Measurements from ENCODE around the gene LRRK2. TPM values are rescaled to one million over a fixed set of nuclear protein-coding genes. Genes with fewer than 3 reads are reported as not detected.

Gene LRRK2
- total RNA-seq, 1 donor from 2014 or later, result 0.35 TPM

DNA sequence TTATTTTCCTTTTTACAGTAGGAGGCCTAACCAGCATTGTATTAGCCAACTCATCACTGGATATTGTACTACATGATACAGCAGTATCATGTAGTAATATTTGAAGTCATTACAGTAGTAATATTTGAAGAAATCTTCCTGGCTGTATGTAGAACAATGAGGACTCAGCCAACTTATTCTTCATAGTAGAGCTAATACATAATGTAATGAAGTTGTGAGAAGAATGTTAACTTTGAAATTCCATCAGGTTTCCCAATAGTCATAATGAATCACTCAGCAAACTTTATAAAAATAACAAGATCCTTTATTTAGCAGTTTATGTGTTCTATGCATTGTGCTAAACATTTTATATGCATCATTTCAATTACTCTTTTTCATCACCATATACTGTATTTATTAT lies 61.8 kb downstream of the LRRK2 start:
- Mint-ChIP-seq H3K4me3 (ENCODE audit: unreplicated experiment) (no peak overlapping the region), H3K4me1 (ENCODE audit: low read depth) (no peaks in the 10 kb centered on the region), H3K27ac (ENCODE audit: unreplicated experiment) (no peak overlapping the region), H3K36me3 (ENCODE audit: low read depth) (no peaks in the 10 kb centered on the region), H3K9me3 (ENCODE audit: low read depth) (peaks cover 4% of the 10 kb centered on the region), H3K27me3 (ENCODE audit: low read depth) (peaks cover 7% of the 10 kb centered on the region)
- no peak for TF ChIP-seq CTCF (IDR thresholded peaks at IDR 0.05)
- DNase-seq (ENCODE audit: low spot score), result no peak

DNA sequence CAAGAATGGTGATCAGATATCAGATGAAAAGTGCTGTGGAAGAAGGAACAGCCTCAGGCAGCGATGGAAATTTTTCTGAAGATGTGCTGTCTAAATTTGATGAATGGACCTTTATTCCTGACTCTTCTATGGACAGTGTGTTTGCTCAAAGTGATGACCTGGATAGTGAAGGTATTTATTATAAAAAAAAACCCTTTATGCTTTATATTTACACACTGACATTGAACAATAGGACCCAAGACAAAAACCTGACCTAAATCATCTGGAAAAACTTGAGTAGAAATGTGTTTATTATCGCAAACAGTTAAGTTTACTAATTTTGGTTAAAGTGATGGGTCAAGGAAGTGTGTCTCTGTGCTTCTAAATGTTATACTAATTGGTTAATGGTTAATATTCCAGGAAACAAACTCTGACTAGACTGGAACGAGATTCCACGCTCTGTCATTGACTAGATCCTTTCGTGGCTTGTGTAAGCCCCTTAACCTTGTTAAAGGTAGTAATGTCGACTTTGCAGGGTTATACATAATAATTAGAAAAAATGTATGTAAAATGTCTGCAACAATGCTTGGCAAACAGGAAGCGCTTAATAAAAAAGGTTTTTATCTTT lies 62.7 kb downstream of the LRRK2 start:
- Mint-ChIP-seq H3K4me1 (ENCODE audit: low read depth) (no peaks in the 10 kb centered on the region), H3K4me3 (ENCODE audit: unreplicated experiment) (no peak overlapping the region), H3K27me3 (ENCODE audit: low read depth) (peaks cover 4% of the 10 kb centered on the region), H3K27ac (ENCODE audit: unreplicated experiment) (no peak overlapping the region), H3K36me3 (ENCODE audit: low read depth) (no peaks in the 10 kb centered on the region), H3K9me3 (ENCODE audit: low read depth) (peaks cover 4% of the 10 kb centered on the region)
- TF ChIP-seq CTCF (IDR thresholded peaks at IDR 0.05), result no peak
- DNase-seq (ENCODE audit: low spot score), result no peak

- Mint-ChIP-seq H3K36me3 (ENCODE audit: low read depth) (no peaks in the 10 kb centered on the region), H3K27me3 (ENCODE audit: low read depth) (no peaks in the 10 kb centered on the region), H3K4me1 (ENCODE audit: low read depth) (no peaks in the 10 kb centered on the region), H3K4me3 (ENCODE audit: unreplicated experiment) (no peak overlapping the region), H3K9me3 (ENCODE audit: low read depth) (peaks cover 4% of the 10 kb centered on the region), H3K27ac (ENCODE audit: unreplicated experiment) (no peak overlapping the region)
- no peak for TF ChIP-seq CTCF (IDR thresholded peaks at IDR 0.05)
- DNase-seq (ENCODE audit: low spot score), result no peak
Measured at GRCh38 chr12:40292788-40293429, 68.1 kb downstream of the LRRK2 start.

DNA sequence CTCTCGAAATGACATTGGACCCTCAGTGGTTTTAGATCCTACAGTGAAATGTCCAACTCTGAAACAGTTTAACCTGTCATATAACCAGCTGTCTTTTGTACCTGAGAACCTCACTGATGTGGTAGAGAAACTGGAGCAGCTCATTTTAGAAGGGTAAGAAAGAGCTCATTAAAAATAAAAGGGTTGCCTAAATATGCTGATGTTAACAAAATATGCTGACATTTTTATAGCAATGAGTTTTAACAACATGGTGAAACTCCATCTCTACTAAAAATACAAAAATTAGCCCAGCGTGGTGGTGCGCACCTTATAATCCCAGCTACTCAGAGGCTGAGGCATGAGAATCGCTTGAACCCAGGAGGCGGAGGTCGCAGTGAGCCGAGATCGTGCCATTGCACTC lies 73.5 kb downstream of the LRRK2 start:
- Mint-ChIP-seq H3K36me3 (ENCODE audit: low read depth) (no peaks in the 10 kb centered on the region), H3K27ac (ENCODE audit: unreplicated experiment) (no peak overlapping the region), H3K4me3 (ENCODE audit: unreplicated experiment) (no peak overlapping the region), H3K9me3 (ENCODE audit: low read depth) (no peaks in the 10 kb centered on the region), H3K27me3 (ENCODE audit: low read depth) (peaks cover 2% of the 10 kb centered on the region), H3K4me1 (ENCODE audit: low read depth) (no peaks in the 10 kb centered on the region)
- TF ChIP-seq CTCF (IDR thresholded peaks at IDR 0.05), result no peak
- DNase-seq (ENCODE audit: low spot score), result no peak

DNA sequence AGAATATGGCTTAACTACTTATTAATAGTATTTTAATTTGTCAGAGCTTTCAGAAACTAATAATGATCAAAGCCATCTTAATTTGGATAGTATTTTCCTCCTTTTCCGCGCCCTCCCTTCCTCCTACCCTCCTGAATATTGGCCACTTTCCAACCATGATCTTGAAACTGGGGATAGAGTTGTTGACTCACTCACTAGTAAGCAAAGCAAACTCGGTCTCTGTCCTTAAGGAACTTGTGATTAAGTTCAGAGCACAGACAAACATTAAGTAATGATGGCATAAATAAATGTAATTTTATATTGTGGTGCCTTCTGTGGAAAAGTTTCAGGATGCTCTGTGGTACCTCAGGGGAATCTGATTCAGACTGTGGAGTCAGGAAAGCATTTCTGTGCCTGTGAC lies 75.7 kb downstream of the LRRK2 start:
- H3K27me3 Mint-ChIP-seq (ENCODE audit: low read depth), result peaks cover 7% of the 10 kb centered on the region
- no peak for TF ChIP-seq CTCF (IDR thresholded peaks at IDR 0.05)
- H3K4me1 Mint-ChIP-seq (ENCODE audit: low read depth), result no peaks in the 10 kb centered on the region
- no peaks in the 10 kb centered on the region for H3K36me3 Mint-ChIP-seq (ENCODE audit: low read depth)
- no peaks in the 10 kb centered on the region for H3K9me3 Mint-ChIP-seq (ENCODE audit: low read depth)
- no peak overlapping the region for H3K4me3 Mint-ChIP-seq (ENCODE audit: unreplicated experiment)
- H3K27ac Mint-ChIP-seq (ENCODE audit: unreplicated experiment), result no peak overlapping the region
- DNase-seq (ENCODE audit: low spot score), result no peak
